Endothelial cell of umbilical vein (primary cell): ENCODE measurements around the gene ARID1B. TPM values are rescaled to one million over a fixed set of nuclear protein-coding genes. Genes with fewer than 3 reads are reported as not detected.

ENCODE experiments used
- BruUV-seq: library from RNA; stranded (reverse); fragments of 400-500 nt; replicated peaks from 2 replicates; lab custom pipeline; 2021; lab: Mats Ljungman, UMichigan
- CTCF ChIA-PET: fragments of 300-600, 350-600 bp; sonication (Branson Sonifier 250); formaldehyde crosslinking; loops from one replicate; lab custom pipeline; 2021; ENCODE audit warnings: antibody characterized with exemption, inconsistent platforms; lab: Charles Lee
- POLR2A ChIA-PET: fragments of 300-600, 350-600 bp; sonication (Branson Sonifier 250); formaldehyde crosslinking; loops from one replicate; lab custom pipeline; 2021; ENCODE audit warnings: antibody characterized with exemption, inconsistent platforms; lab: Charles Lee
- DNase-seq: peaks from one replicate; pipeline ENCODE4 v3.0.0-alpha.2; 2011; ENCODE audit warnings: low read depth, low spot score
- FAIRE-seq: peaks from 2 replicates; lab custom pipeline; 2011; peaks lifted over from hg19 to GRCh38; lab: Jason Lieb, UNC
- H2AFZ ChIP-seq: 2 replicates; pipeline ENCODE4 v1.6.0; 2012; ENCODE audit warnings: low read depth, low read length, control low read depth, inconsistent platforms
- H3K27ac ChIP-seq: 2 replicates; pipeline ENCODE4 v1.5.1; 2011; ENCODE audit warnings: low read depth, mild to moderate bottlenecking, control low read depth, low read length, moderate library complexity; ENCODE audit not compliant: insufficient read depth
- H3K27me3 ChIP-seq, 2 experiments: 2 replicates each; pipeline versions ENCODE4 v1.6.0 to v1.6.1; 2011; ENCODE audit warnings: low read length in 2 of 2, mixed read lengths in 1 of 2; ENCODE audit not compliant: control insufficient read depth in 2 of 2, insufficient read depth in 2 of 2
- H3K36me3 ChIP-seq, 2 experiments: 2 replicates in 1 of 2; 3 replicates in 1 of 2; pipeline ENCODE4 v1.5.1; 2011; ENCODE audit warnings: low read length in 2 of 2, mild to moderate bottlenecking in 1 of 2, moderate library complexity in 1 of 2; ENCODE audit not compliant: control insufficient read depth in 2 of 2, insufficient read depth in 2 of 2; ENCODE audit errors: extremely low read depth in 1 of 2
- H3K4me1 ChIP-seq: 3 replicates; pipeline ENCODE4 v1.5.1; 2011; ENCODE audit warnings: mild to moderate bottlenecking, low read length; ENCODE audit not compliant: control insufficient read depth, insufficient read depth; ENCODE audit errors: extremely low read depth
- H3K4me2 ChIP-seq: 2 replicates; pipeline ENCODE4 v1.6.1; 2011; ENCODE audit warnings: low read length, control low read depth, mixed read lengths; ENCODE audit not compliant: insufficient read depth
- H3K4me3 ChIP-seq, 3 experiments: fragments of 200-600 bp in 1 of 3; sonication (generic), shearing (Covaris generic) in 1 of 3; replicated peaks in 1 of 3; 2 replicates each; pipeline ENCODE4 v1.5.1; 2011 to 2016; ENCODE audit warnings: control low read depth in 3 of 3, low read length in 3 of 3, mild to moderate bottlenecking in 2 of 3, inconsistent platforms in 1 of 3, low read depth in 1 of 3, moderate library complexity in 1 of 3; ENCODE audit not compliant: insufficient read depth in 1 of 3
- H3K79me2 ChIP-seq: 2 replicates; pipeline ENCODE4 v1.6.0; 2012; ENCODE audit warnings: low read length, inconsistent platforms; ENCODE audit not compliant: control insufficient read depth, insufficient read depth
- H3K9ac ChIP-seq: replicated peaks from 2 replicates; pipeline ENCODE3; 2011; ENCODE audit warnings: low read length, control low read depth; ENCODE audit not compliant: insufficient read depth; ENCODE audit errors: extremely low read depth
- H3K9me1 ChIP-seq: replicated peaks from 3 replicates; pipeline ENCODE4 v1.6.0; 2011; ENCODE audit warnings: mild to moderate bottlenecking, low read length; ENCODE audit not compliant: control insufficient read depth, insufficient read depth; ENCODE audit errors: extremely low read depth
- H3K9me3 ChIP-seq: replicated peaks from 2 replicates; pipeline ENCODE4 v1.5.1; 2012; ENCODE audit warnings: low read length, inconsistent platforms; ENCODE audit not compliant: control insufficient read depth, insufficient read depth
- H4K20me1 ChIP-seq: replicated peaks from 2 replicates; pipeline ENCODE3; 2011; ENCODE audit warnings: mild to moderate bottlenecking, low read length; ENCODE audit not compliant: control insufficient read depth, insufficient read depth; ENCODE audit errors: extremely low read depth
- GATA2 ChIP-seq: IDR thresholded peaks from 2 replicates; pipeline ENCODE4 v1.7.0; 2011; ENCODE audit warnings: low read depth, mild to moderate bottlenecking, moderate library complexity, mixed read lengths, low read length; ENCODE audit not compliant: insufficient read length, insufficient read depth
- MAX ChIP-seq: IDR thresholded peaks from 2 replicates; pipeline ENCODE4 v1.6.1; 2011; ENCODE audit not compliant: insufficient read depth, insufficient read length
- MYC ChIP-seq: IDR thresholded peaks from one replicate; pipeline ENCODE4 v1.6.1; 2011; ENCODE audit warnings: mild to moderate bottlenecking, low read depth, low read length
- POLR2A ChIP-seq: IDR thresholded peaks from 2 replicates; pipeline ENCODE4 v1.6.1; 2012; ENCODE audit warnings: low read depth, mild to moderate bottlenecking, control low read depth, low read length
- POLR2AphosphoS5 ChIP-seq: IDR thresholded peaks from 2 replicates; pipeline ENCODE4 v1.6.1; 2012; ENCODE audit warnings: low read depth, mild to moderate bottlenecking, control low read depth, low read length, moderate library complexity; ENCODE audit not compliant: insufficient read depth
- dilution Hi-C: fragments of 300-500 bp; cut with MboI; formaldehyde crosslinking; loops from one replicate; pipeline ENCODE4 v1.15.0; 2019; ENCODE audit warnings: low sequenced_read_pairs; ENCODE audit not compliant: extremely low pct_ligation_motif_present
- intact Hi-C: fragments of 100-400 bp; cut with micrococcal nuclease; formaldehyde crosslinking; loops from one replicate; pipeline ENCODE4 v1.10.0; 2022
- polyA plus RNA-seq, 4 experiments: library from polyadenylated mRNA; depleted of rRNA in 3 of 4; stranded (reverse) in 3 of 4; unstranded in 1 of 4; fragments of >200 nt; gene quantifications; 2 replicates each; pipeline versions ENCODE4 v1.2.1 to v1.2.3, GENCODE V29; 2011 to 2012; ENCODE audit warnings: missing spikeins in 1 of 4
- total RNA-seq: library from RNA; stranded (reverse); gene quantifications from 2 replicates; pipeline ENCODE4 v1.2.3, GENCODE V29; 2021

ARID1B gene
- total and polyA plus RNA-seq, 2 donors (not counting 3 experiments of a cell fraction or from before 2014, with no cell fraction given), result 21.8 to 89.5 TPM

DNA sequence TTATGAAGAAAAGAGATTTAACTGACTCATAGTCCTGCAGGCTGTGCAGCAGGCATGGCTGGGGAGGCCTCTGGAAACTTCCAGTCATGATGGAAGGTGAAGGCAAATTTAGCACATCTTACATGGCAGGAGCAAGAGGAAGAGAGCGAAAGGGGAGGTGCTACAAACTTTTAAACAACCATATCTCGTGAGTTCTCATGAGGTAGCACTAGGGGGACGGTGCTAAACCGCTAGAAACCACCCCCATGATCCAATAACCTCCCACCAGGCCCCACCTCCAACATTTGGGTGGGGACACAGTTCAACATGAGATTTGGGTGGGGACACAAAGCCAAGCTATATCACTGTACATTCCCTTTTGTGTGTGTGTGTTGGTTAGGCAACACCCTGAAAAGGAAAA lies 336.2 kb downstream of the ARID1B start:
- Histone ChIP-seq H3K4me1 (peaks cover under 1% of the 10 kb centered on the region), H3K4me3 (no peak overlapping the region), H3K4me2 (no peak overlapping the region), H3K9me3 (no peaks in the 10 kb centered on the region), H3K27ac (no peak overlapping the region), H3K27me3 (no peaks in the 10 kb centered on the region), H3K36me3 (peaks cover 0 to 7% of the 10 kb centered on the region in 2 experiments), H3K79me2 (no peaks in the 10 kb centered on the region), H3K9ac (no peak overlapping the region), H2AFZ (no peak overlapping the region), H4K20me1 (no peaks in the 10 kb centered on the region), H3K9me1 (no peaks in the 10 kb centered on the region)
- intact Hi-C loops (no loop called here), dilution Hi-C loops (no loop called here)
- POLR2A ChIA-PET, result no interaction called here
- CTCF ChIA-PET, result no interaction called here
- FAIRE-seq, result no peak
- TF ChIP-seq POLR2AphosphoS5, result no peak
- no peak for TF ChIP-seq POLR2A
- no peak for DNase-seq
- no TSS peak for BruUV-seq

DNA sequence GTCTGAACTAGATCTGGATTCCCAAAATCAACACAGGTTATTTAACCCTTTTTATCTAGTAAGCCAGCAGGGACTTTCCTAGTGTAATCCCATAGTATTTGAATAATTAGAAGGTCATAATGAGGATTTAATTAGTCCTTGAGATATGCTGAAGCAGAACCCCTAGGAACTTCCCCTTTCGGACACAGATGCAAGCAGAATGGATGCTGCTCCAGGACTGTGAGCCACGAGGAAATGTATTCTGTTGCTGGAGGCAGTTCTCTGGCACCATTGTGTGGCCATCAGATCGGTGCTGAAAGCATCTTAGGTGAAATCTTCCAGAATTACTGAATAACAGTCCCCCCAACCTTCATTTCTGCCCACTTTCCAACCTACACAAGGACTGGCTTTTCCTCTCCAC lies 339.2 kb downstream of the ARID1B start:
- intact Hi-C loops (no loop called here), dilution Hi-C loops (no loop called here)
- Histone ChIP-seq H2AFZ (no peak overlapping the region), H3K79me2 (no peaks in the 10 kb centered on the region), H3K4me1 (no peaks in the 10 kb centered on the region), H3K27me3 (no peaks in the 10 kb centered on the region), H4K20me1 (no peaks in the 10 kb centered on the region), H3K9ac (no peak overlapping the region), H3K9me1 (no peaks in the 10 kb centered on the region), H3K4me3 (no peak overlapping the region), H3K4me2 (no peak overlapping the region), H3K27ac (no peak overlapping the region), H3K9me3 (no peaks in the 10 kb centered on the region), H3K36me3 (peaks cover 0 to 7% of the 10 kb centered on the region in 2 experiments)
- BruUV-seq, result no TSS peak
- DNase-seq (no peak), FAIRE-seq (no peak)
- ChIA-PET POLR2A (no interaction called here), CTCF (interaction anchor here (0.9 to 2.0 kb wide), 2 partner anchors 17 to 24 kb away, joined by 3 to 6 read pairs; no protein-coding TSS in a partner anchor)
- TF ChIP-seq MAX (no peak), MYC (no peak), GATA2 (no peak)
